GM18907 (cell line): ENCODE data around the gene KREMEN1.
"Not testable (repeated sequence)": the region's sequence is repeated elsewhere in the genome, so short reads cannot be mapped to it uniquely, and the experiment has no call there.

Experiments used
- ATAC-seq: cut with Tn5 transposase; IDR thresholded peaks from one replicate; pipeline ENCODE4 v1.9.1; 2021; ENCODE audit warnings: mild to moderate bottlenecking, moderate library complexity; ENCODE audit not compliant: unreplicated experiment

KREMEN1 gene

DNA sequence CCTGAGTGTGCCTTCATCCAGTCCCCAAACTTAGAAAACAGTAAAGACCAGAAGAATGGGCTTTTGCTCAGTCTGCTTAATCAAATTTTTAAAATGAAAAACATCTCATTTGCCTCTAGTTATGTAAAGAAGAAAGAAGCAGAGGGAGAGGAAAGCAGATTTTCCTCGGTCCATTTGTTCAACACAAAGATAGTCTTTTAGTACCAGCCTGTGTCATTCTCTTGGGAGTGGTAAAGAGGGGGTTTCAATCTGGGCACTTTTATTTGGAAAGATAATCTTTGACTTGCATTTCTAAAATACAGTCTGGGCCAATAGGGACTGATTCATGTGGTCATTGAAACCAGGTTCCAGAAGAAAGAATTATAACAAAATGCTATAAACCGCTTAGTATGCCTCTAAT, 29.5 kb downstream of the KREMEN1 start:
- ATAC-seq: no peak

DNA sequence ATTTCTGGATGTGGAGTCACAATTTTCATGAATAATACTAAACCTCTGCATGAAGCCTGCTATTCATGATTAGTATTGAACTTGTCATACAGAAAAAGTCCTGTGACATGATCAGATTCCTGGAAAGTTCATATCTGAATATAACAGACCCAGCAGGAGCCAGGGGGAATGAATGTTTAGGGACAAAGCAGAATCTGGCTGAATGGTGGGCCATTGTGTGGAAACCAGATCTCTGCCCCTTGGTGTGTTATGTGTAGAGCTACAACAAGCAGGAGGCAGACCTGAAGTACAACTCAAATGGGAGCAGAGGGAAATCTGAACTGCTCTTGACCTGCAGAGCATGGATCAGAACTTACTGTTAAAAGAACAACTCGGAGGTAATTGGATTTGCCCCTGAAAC, 30.3 kb downstream of the KREMEN1 start:
- ATAC-seq: no peak

DNA sequence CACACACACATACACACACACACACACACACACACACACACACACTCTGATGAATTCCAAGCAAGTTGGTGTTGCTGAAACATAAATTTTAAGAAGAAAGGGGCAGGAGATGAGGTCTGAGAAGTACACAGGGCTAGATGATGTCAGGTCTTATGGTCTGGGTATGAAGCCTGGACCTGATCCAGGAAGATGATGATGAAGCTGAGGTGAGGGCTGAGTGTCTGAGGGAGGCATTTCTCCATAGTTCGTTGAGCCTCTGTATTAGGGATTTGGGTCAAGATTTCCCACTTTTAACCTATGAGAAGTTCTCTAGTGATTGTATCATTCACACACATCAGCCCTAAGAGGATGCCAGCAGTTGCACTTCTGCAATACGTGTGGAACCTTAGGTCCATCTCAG, 32.6 kb downstream of the KREMEN1 start:
- no peak for ATAC-seq

DNA sequence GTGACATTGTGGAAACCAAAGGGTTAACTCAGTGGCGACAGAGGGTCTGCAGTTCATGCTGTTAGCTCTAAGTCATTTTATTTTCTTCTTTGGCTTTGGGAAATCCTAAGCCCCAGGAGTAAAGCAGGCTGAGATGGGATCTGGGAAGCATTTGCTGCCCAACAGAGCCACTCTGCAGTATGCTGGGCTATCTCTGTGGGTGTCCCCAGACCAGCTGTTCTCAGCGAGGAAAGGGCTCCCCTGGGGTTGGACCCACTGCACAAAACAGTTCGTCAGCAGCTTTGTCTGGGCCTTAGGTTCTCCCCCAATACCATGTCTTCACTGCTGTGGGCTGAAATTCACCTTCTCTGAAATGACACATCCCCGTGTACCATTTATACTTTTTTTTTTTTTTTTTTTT, 34.0 kb downstream of the KREMEN1 start:
- no peak for ATAC-seq

DNA sequence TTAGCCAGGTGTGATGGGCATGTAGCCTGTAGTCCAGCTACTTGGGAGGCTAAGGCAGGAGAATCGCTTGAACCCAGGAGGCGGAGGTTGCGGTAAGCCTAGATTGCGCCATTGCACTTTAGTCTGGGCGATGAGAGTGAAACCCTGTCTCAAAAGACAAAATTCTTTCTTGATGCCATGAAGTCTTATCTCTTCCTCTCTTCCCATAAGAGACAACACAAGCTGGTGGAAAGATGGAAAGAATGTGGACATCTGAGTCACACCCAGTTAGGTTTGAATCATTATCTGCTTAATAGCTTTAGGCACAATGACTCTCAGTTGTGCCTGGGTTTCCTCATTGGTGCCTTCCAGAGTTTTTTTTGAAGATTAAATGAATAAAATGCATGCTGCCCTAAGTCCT, 35.3 kb downstream of the KREMEN1 start:
- ATAC-seq: no peak

DNA sequence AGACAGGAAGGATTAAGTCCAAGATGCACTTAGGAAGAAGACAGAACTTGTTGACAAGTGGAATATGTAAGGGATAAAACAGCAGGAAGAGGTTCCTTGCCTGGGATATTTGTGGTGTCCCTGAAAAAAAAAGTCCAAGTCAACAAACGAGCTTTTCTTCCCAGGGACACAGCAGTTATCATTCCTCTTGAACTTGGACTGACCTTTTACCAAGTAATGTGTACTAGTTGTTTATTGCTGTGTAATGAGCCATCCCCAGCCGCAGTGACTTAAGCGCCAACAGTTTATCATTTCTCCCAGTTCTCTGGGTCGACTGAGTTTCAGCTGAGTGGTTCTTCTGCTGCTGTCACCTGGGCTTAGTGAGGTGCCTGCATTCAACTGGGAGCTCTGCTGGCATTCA, 37.0 kb downstream of the KREMEN1 start:
- ATAC-seq: no peak

DNA sequence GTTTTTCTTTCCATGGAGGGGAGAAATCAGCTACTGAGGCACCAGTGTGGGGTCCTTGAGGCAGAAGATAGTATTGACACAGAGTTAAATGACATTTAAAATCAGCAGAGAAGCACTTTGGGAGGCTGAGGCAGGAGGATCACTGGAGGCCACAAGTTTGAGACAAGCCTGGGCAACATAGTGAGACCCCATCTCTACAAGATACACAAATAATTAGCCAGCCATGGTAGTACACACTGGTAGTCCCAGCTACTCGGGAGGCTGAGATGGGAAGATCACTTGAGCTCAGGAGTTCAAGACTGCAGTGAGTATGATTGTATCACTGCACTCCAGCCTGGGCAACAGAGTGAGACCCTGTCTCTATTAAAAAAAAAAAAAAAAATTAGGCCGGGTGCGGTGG, 38.1 kb downstream of the KREMEN1 start:
- no peak for ATAC-seq

DNA sequence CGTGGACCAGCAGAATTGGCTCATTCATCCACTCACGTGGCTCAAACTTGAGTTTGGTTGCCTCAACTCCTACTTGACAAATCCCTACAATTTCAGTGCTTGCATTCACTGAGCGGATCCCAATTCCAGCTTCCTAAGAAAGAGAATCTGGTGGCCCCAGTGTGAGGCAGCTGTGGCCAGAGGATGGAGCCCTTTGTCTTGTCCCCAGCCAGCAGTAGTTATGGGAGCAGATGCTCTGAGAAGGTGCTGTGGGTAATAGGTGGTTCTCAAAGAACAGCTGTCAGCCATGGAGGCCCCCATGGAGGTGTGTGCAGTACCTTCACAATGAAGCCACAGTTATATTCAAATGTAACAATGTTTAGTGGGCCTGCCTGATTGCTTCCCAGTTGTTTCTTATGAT, 39.3 kb downstream of the KREMEN1 start:
- no peak for ATAC-seq

DNA sequence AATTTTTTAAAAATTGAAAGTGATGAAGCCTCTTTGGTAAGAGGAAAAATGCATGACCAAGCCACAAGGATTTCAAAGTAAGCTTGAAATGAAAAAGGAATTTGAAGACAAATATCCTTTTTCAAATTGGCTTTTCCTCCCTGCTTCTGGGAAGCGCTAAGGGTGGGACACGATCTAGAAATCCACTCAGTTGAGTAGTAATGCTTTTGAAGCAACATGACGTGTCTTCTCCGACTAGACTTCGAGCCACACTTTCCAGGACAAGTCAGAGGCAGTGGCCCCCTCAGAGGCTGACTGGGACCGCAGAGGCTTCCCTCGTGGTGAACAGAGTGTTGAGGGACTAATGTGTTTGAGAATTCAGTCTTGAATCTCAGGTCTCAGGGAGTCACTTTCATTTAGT, 39.8 kb downstream of the KREMEN1 start:
- no peak for ATAC-seq

DNA sequence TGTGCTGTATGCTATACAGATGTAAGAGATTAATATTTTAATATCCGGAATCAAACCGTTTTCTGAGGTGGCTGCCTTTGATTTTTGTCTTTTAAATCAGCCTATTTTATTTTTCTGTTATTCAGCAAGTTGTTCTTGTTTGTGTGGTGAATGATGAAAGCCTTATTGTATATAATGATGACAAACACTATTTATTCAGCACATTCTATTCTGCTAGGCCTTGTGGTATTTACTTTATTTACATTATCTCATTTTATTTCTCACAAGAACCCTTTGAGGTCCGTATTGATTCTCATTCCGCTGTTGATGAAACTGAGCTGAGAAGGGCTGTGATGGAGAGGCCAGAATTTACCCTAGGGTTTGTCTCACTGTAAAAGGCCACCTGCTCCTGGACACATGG, 40.5 kb downstream of the KREMEN1 start:
- no peak for ATAC-seq

DNA sequence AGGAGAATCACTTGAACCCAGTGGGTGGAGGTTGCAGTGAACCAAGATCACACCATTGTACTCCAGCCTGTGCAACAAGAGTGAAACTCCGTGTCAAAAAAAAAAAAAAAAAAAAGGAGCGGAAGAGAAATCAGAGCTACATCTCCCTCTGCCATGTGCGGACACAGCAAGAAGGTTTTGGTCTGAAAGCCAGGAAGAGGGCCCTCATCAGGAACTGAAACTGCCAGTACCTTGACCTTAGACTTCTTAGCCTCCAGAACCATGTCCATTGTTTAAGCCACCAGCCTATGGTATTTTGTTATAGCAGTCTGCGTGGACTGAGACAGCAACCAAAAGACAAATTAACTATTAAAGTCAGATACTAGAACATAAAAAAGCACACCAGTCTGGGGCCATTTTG, 41.6 kb downstream of the KREMEN1 start:
- ATAC-seq: no peak

DNA sequence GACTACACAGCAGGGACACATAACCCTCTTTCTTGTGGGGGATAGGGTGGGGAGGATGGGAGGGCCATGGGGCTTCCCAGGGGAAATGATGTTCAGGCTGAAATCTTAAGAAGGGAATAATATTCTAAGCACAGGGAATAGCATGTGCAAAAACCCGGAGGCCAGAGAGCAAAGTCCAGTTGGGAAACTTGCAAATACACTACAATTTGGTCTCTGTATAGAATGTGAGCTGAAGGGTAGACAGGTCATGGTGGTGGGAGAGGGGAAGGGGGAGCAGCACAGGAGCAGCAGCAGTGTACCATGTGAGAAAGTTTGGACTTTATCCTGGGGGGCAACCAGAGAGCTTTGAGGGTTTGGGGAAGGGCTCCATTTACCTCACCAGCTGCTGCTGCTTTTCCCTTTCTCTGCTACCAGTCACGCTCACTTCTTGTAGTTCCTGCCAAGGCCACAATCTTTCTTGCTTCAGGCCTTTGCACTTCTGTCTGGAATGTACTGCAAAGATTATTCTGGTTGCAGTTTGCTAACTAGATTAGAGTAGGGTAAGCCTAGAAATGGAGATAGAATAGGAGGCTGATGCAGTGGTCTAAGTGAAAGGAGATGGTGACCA, 43.0 kb downstream of the KREMEN1 start:
- no peak for ATAC-seq

DNA sequence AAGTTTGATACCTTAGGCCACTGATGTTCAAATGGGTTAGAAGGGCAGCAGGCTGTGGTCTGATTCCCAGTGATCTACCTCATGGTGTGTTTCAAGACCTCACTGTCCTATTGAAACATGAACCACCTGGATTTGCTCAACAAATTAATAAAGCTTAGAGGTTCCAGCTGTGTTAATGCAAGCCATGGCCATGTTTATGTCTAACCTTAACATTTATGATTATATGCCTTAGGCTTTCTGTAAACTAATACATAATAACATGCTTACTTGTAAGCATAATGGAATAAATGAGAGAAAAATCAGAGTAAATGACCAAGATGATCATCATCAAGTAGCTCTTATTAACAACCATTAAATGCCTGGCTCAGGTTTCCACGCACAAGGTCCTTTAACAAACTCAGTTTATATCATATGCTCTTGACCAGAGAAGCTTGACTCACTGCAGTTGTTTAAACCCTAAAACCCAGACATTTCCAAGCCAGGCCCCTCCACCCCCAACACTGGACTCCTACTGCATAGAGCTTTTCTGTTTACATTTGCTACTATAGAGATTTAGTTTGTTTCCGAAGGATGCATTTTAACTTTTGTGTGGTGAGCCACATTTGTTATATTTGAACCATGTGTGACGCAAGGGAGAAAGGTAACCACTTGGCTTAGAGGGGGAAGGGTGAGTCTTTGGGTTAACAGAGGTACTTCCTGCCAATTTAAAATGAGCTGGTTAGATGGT, 43.7 kb downstream of the KREMEN1 start:
- ATAC-seq: no peak

DNA sequence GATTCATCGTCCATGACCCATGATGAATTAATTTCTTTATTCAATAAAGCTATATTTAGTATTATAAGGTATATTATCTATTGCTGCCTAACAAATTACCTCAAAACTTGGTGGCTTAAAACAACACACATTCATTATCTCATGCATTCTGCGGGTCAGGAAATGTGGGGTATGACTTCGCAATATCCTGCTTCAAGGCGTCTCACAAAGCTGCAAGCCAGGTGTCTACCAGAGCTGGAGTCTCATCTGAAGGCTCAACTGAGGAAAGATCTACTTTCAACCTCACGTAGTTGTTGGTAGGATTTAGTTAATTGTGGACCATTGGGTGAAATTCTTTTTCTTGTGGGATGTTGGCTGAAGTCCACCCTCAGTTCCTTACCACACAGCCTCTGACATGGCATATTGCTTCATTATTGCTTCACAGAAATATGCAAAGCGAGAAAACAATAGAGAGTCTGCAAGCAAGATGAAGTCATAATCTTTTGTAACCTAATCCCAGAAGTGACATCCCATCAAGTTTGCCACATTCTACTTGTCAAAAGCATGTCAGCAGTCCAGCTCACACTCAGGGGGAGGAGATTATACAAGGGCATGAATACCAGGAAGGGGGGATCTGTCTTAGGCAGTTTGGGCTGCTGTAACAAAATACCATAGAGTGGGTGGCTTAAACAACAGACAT, 45.1 kb downstream of the KREMEN1 start:
- no peak for ATAC-seq

DNA sequence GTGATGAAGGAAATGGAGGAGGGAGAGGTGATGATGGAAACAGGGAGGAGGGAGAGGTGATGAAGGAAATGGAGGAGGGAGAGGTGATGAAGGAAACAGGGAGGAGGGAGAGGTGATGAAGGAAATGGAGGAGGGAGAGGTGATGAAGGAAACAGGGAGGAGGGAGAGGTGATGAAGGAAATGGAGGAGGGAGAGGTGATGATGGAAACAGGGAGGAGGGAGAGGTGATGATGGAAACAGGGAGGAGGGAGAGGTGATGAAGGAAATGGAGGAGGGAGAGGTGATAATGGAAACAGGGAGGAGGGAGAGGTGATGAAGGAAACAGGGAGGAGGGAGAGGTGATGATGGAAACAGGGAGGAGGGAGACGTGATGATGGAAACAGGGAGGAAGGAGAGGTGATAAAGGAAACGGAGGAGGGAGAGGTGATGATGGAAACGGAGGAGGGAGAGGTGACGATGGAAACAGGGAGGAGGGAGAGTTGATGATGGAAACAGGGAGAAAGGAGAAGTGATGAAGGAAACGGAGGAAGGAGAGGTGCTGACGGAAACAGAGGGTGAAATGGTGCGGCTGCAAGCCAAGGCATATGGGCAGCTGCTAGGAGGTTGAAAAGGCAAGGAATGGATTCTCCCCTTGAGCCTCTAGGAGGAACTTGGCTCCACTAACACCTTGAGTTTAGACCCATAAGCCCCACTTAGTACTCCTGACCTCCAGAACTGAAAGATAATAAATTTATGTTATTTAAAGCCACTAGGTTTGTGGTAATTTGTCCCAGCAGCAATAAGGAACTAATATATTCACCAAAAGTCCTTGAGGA, 47.5 kb downstream of the KREMEN1 start:
- ATAC-seq: not testable (repeated sequence)

DNA sequence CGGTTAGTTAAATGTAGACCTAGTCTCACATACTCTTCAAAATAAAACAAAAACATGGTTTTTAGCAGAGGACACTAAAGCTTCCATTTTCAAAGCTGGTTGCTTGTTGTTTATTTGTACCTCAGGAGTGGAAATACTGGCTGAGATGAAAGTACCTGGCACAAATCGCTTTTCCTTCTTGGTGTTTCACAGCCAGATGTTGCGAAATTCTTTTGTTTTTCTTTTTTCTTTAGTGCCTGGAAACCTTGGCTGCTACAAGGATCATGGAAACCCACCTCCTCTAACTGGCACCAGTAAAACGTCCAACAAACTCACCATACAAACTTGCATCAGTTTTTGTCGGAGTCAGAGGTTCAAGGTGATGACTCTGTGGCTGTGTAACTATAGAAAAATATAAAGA, 48.3 kb downstream of the KREMEN1 start:
- no peak for ATAC-seq

DNA sequence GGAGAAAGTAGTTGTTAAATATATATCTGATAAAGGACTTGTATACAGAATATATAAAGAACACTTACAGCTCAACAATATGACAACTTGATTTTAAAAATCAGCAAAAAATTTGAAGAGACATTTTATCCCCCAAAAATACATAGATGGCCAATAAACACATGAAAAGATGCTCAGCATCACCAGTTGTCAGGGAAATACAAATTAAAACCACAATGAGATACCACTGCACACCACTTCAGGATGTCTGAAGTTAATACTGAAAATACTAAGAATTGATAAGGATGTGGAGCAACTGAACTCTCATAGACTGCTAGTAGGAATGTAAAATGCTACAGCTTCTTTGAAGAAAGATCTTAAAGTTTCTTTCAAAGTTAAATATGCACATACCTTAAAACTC, 49.2 kb downstream of the KREMEN1 start:
- no peak for ATAC-seq

DNA sequence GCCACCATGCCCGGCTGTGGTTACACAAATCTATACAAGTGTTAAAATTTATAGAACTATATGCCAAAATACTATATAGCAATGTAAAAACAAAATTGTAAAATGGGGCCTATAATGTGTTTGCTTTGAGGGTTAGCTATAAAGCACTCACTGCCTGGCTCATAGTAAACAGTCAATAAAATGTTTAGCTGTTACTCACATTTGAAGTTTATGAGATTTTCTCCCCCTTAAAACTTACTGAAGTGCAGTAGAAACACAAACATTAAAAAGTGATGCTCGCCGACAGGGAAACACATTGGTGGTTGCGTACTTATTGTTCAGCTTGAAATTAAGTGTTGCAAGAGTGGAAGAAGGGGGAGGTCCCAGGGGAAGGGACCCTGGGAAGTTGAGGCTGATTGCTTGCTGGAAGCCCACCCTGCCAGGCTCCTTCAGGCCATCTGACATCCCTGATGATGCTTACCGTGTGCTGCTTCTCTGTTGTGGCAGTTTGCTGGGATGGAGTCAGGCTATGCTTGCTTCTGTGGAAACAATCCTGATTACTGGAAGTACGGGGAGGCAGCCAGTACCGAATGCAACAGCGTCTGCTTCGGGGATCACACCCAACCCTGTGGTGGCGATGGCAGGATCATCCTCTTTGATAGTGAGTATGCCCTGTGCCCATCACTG, 52.1 kb downstream of the KREMEN1 start:
- no peak for ATAC-seq

DNA sequence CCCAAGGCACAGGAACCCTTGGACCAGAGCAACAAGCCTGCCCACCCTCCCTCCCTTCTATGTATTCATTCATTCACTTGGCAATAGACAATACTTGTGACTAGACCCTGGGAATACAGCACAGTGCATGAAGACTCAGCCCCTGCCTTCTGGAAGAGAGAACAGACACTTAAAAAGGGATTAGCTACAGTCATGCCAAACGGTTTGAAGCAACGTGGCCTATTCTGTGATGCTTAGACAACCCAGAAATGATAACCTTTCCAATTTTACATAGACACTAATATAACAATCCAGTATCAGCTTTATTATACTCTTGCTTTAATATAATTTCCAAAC, 52.6 kb downstream of the KREMEN1 start:
- ATAC-seq: no peak

DNA sequence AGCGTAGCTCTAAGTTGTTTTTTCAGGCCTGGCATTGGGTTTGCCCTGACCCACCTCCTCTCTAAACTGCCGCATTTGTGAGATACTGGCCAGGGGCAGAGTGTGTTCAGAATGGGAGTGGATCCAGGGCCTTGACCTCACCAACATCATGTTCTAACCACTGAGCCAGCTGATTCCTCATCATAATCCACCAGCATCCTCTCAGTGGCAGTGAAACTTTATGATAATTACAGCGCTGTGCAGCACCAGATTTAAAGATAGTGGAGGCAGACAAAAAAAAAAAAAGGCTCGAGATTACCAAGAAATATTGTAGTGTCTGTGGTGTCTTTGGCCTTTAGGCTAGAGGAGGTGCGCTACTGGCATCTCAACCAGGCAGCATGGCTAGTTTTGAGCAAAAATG, 53.0 kb downstream of the KREMEN1 start:
- ATAC-seq: no peak
